Duodenal mucosa (tissue), 2 donors: ENCODE results near the gene LGR6.
"Not testable (repeated sequence)": the region's sequence is repeated elsewhere in the genome, so short reads cannot be mapped to it uniquely, and the experiment has no call there.

Source experiments
- H3K27ac ChIP-seq: one replicate; pipeline ENCODE4 v1.7.0; 2013; ENCODE audit warnings: low read depth, low read length
- H3K27me3 ChIP-seq, 2 donors: one replicate each; pipeline ENCODE4 v1.7.0; 2013; ENCODE audit warnings: low read length in 2 of 2, control low read depth in 1 of 2; ENCODE audit not compliant: insufficient read depth in 2 of 2, control insufficient read depth in 1 of 2
- H3K36me3 ChIP-seq, 2 donors: one replicate each; pipeline ENCODE4 v1.7.0; 2013; ENCODE audit warnings: low read length in 2 of 2, control low read depth in 1 of 2; ENCODE audit not compliant: insufficient read depth in 2 of 2, control insufficient read depth in 1 of 2
- H3K4me1 ChIP-seq, 2 donors: one replicate each; pipeline ENCODE4 v1.7.0; 2013; ENCODE audit warnings: low read length in 2 of 2, control low read depth in 1 of 2; ENCODE audit not compliant: insufficient read depth in 2 of 2, control insufficient read depth in 1 of 2
- H3K4me3 ChIP-seq, 2 donors: one replicate each; pipeline ENCODE4 v1.7.0; 2013; ENCODE audit warnings: low read length in 2 of 2, low read depth in 1 of 2
- H3K9ac ChIP-seq, 2 donors: one replicate each; pipeline ENCODE4 v1.7.0; 2013; ENCODE audit warnings: low read length in 2 of 2, low read depth in 1 of 2
- H3K9me3 ChIP-seq, 2 donors: one replicate each; pipeline ENCODE4 v1.7.0; 2013; ENCODE audit warnings: low read length in 2 of 2, control low read depth in 1 of 2; ENCODE audit not compliant: control insufficient read depth in 1 of 2

Gene LGR6

DNA sequence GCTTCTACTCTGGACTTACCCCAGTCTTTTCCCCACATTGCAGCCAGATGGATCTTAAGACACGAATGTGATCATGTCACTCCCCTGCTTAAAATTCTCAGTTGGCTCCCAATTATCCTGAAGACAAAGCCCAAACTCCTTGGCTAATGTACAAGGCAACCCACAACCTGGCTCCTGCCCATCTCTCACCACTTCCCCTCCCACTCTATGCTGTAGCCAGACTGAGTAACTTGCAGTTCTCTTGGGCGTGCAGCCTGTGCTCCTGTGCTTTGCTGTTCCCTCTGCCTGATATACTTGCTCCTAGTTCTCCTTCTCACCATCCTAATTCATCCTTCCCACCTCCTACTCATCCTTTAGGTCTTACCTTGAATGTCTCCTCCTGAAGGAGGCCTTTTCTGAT is 56.2 kb downstream of the LGR6 start:
- no peaks in the 10 kb centered on the region for H3K27me3 ChIP-seq
- H3K36me3 ChIP-seq: no peaks in the 10 kb centered on the region
- H3K9me3 ChIP-seq: no peaks in the 10 kb centered on the region
- H3K4me1 ChIP-seq: no peaks in the 10 kb centered on the region
- H3K27ac ChIP-seq: no peak overlapping the region
- no peak overlapping the region for H3K4me3 ChIP-seq
- no peak overlapping the region for H3K9ac ChIP-seq

- H3K9me3 ChIP-seq: no peaks in the 10 kb centered on the region
- H3K4me3 ChIP-seq: no peak overlapping the region
- H3K36me3 ChIP-seq: no peaks in the 10 kb centered on the region
- H3K27me3 ChIP-seq: no peaks in the 10 kb centered on the region
- no peaks in the 10 kb centered on the region for H3K4me1 ChIP-seq
- H3K27ac ChIP-seq: no peak overlapping the region
- no peak overlapping the region for H3K9ac ChIP-seq
Observed at GRCh38 chr1:202250982-202251381, 57.4 kb downstream of the LGR6 start.

GRCh38 chr1:202251424-202252256 is 58.0 kb downstream of the LGR6 start:
- H3K9ac ChIP-seq: no peak overlapping the region
- H3K27ac ChIP-seq: no peak overlapping the region
- H3K36me3 ChIP-seq: no peaks in the 10 kb centered on the region
- H3K27me3 ChIP-seq: no peaks in the 10 kb centered on the region
- H3K4me1 ChIP-seq: no peaks in the 10 kb centered on the region
- no peaks in the 10 kb centered on the region for H3K9me3 ChIP-seq
- no peak overlapping the region for H3K4me3 ChIP-seq

DNA sequence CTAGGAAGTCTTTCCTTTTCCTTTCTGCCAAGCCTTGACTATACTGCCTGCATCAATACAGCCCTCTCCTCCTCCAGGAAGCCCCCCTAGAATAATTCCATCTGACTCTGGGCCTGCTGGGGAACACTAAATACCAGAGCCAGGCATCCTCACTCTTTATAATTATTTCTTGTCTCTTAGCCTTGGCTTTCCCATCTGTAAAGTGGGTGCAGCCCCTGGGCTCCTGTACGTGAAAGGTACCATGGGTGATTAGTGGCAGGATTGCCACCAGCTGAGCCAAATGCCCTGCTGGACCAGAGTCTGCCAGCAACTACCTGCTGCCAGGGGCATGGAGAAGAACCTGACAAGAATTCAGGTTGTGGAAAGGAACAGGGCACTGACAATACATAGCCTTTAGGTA is 58.7 kb downstream of the LGR6 start:
- Histone ChIP-seq H3K9ac (no peak overlapping the region), H3K4me1 (no peaks in the 10 kb centered on the region), H3K27ac (no peak overlapping the region)

GRCh38 chr1:202254454-202255252 is 61.1 kb downstream of the LGR6 start:
- H3K9ac ChIP-seq: no peak overlapping the region
- H3K4me1 ChIP-seq: no peaks in the 10 kb centered on the region
- H3K27ac ChIP-seq: no peak overlapping the region
- H3K27me3 ChIP-seq: peaks cover 0 to 3% of the 10 kb centered on the region in 2 donors
- H3K9me3 ChIP-seq: no peaks in the 10 kb centered on the region
- H3K4me3 ChIP-seq: no peak overlapping the region
- no peaks in the 10 kb centered on the region for H3K36me3 ChIP-seq

More for the DNA sequence above, 58.7 kb downstream of the LGR6 start:
- Histone ChIP-seq H3K36me3 (no peaks in the 10 kb centered on the region), H3K9me3 (no peaks in the 10 kb centered on the region), H3K27me3 (no peaks in the 10 kb centered on the region), H3K4me3 (no peak overlapping the region)

DNA sequence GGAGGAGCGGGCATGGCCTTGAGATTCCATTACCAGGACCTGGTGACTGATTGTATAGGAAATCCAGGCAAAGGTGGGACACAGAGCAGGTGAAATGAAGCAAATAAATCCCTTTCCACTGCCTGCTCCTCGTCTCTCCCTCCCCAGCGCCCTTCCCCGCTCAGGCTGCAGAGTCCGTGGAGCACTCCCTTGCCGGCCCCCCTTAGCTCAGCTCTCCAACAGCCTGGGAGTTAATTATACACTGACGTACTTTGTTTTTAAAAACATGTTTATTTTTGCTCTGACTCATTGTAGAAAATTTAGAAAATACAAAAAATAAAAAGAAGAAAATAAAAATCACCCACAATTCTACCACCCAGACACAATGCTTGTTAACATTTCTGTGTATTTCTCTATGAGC is 61.7 kb downstream of the LGR6 start:
- peaks cover 0 to 3% of the 10 kb centered on the region in 2 donors for H3K27me3 ChIP-seq
- H3K27ac ChIP-seq: no peak overlapping the region
- no peak overlapping the region for H3K9ac ChIP-seq
- H3K4me3 ChIP-seq: no peak overlapping the region
- no peaks in the 10 kb centered on the region for H3K9me3 ChIP-seq
- H3K4me1 ChIP-seq: no peaks in the 10 kb centered on the region
- H3K36me3 ChIP-seq: no peaks in the 10 kb centered on the region

DNA sequence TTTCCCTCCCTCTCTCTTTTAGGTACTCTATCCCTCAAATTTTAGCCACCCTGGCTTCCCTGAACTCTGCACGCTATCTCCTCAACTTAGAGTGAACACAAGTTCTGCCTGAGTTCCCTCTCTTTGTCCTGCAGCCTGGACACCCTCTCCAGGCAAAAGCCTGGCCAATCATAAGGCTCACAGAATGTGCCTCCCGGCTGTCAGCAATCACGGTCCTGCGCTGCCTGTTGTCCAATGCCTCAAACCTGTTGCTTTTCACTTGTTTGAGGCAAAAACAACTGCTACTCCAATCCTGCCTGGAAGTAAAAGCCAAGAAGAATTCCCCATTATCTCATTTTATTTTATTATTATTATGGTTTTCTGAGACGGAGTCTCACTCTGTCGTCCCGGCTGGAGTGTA is 66.1 kb downstream of the LGR6 start:
- Histone ChIP-seq H3K27ac (no peak overlapping the region), H3K9me3 (no peaks in the 10 kb centered on the region), H3K4me3 (no peak overlapping the region), H3K4me1 (no peaks in the 10 kb centered on the region), H3K9ac (no peak overlapping the region), H3K27me3 (peaks cover 0 to 3% of the 10 kb centered on the region in 2 donors), H3K36me3 (no peaks in the 10 kb centered on the region)

DNA sequence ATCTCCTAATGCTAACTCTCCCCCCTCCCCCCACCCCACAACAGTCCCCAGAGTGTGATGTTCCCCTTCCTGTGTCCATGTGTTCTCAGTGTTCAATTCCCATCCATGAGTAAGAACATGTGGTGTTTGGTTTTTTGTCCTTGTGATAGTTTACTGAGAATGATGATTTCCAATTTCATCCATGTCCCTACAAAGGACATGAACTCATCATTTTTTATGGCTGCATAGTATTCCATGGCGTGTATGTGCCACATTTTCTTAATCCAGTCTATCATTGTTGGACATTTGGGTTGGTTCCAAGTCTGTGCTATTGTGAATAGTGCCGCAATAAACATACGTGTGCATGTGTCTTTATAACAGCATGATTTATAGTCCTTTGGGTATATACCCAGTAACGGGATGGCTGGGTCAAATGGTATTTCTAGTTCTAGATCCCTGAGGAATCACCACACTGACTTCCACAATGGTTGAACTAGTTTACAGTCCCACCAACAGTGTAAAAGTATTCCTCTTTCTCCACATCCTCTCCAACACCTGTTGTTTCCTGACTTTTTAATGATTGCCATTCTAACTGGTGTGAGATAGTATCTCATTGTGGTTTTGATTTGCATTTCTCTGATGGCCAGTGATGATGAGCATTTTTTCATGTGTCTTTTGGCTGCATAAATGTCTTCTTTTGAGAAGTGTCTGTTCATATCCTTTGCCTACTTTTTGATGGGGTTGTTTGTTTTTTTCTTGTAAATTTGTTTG is 67.8 kb downstream of the LGR6 start:
- H3K36me3 ChIP-seq, H3K9ac ChIP-seq, H3K4me3 ChIP-seq, H3K4me1 ChIP-seq, H3K9me3 ChIP-seq, H3K27ac ChIP-seq, H3K27me3 ChIP-seq: not testable (repeated sequence)

- no peaks in the 10 kb centered on the region for H3K9me3 ChIP-seq
- H3K4me1 ChIP-seq: no peaks in the 10 kb centered on the region
- H3K36me3 ChIP-seq: no peaks in the 10 kb centered on the region
- peaks cover 0 to 4% of the 10 kb centered on the region in 2 donors for H3K27me3 ChIP-seq
- H3K27ac ChIP-seq: no peak overlapping the region
- H3K4me3 ChIP-seq: no peak overlapping the region
- H3K9ac ChIP-seq: no peak overlapping the region
Observed at GRCh38 chr1:202263628-202264027, 70.0 kb downstream of the LGR6 start.

GRCh38 chr1:202264300-202264699 is 70.7 kb downstream of the LGR6 start:
- no peaks in the 10 kb centered on the region for H3K9me3 ChIP-seq
- H3K36me3 ChIP-seq: no peaks in the 10 kb centered on the region
- no peak overlapping the region for H3K9ac ChIP-seq
- no peak overlapping the region for H3K4me3 ChIP-seq
- H3K27me3 ChIP-seq: peaks cover 0 to 4% of the 10 kb centered on the region in 2 donors
- H3K27ac ChIP-seq: no peak overlapping the region
- H3K4me1 ChIP-seq: no peaks in the 10 kb centered on the region
